GM19452 (cell line): ENCODE data around the gene RAI2.
A peak's percentile ranks its signal among the peaks of the same experiment; 100 is the strongest.
"Not testable (repeated sequence)": the region's sequence is repeated elsewhere in the genome, so short reads cannot be mapped to it uniquely, and the experiment has no call there.

ENCODE experiments used
- ATAC-seq: cut with Tn5 transposase; IDR thresholded peaks from one replicate; pipeline ENCODE4 v1.9.1; 2021; ENCODE audit not compliant: unreplicated experiment

The RAI2 gene

DNA sequence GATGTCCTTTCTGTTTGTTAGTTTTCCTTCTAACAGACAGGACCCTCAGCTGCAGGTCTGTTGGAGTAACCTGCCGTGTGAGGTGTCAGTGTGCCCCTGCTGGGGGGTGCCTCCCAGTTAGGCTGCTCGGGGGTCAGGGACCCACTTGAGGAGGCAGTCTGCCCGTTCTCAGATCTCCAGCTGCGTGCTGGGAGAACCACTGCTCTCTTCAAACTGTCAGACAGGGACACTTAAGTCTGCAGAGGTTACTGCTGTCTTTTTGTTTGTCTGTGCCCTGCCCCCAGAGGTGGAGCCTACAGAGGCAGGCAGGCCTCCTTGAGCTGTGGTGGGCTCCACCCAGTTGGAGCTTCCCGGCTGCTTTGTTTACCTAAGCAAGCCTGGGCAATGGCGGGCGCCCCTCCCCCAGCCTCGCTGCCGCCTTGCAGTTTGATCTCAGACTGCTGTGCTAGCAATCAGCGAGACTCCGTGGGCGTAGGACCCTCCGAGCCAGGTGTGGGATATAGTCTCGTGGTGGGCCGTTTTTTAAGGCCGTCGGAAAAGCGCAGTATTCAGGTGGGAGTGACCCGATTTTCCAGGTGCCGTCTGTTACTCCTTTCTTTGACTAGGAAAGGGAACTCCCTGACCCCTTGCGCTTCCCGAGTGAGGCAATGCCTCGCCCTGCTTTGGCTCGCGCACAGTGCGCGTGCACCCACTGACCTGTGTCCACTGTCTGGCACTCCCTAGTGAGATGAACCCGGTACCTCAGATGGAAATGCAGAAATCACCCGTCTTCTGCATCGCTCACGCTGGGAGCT lies 74.3 kb downstream of the RAI2 start:
- ATAC-seq = not testable (repeated sequence)

DNA sequence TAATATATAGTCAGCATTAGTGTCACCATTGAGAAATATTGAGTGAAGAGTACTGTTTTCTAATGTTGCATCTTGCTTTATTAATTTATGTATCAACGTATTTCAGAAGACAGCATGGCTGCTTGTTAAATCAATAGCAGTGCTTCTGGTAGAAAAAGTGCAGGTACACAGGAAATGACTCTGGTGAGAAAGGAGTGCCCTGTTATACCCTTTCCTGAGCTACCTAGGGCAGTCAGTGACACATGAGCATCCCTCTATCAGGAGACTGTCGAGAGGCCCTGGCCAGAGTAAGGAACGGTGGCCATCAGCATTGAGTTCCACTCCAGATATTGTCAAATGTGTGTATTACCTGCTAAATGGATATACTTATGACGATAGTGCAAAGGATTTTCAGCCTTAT lies 81.7 kb downstream of the RAI2 start:
- ATAC-seq = no peak

DNA sequence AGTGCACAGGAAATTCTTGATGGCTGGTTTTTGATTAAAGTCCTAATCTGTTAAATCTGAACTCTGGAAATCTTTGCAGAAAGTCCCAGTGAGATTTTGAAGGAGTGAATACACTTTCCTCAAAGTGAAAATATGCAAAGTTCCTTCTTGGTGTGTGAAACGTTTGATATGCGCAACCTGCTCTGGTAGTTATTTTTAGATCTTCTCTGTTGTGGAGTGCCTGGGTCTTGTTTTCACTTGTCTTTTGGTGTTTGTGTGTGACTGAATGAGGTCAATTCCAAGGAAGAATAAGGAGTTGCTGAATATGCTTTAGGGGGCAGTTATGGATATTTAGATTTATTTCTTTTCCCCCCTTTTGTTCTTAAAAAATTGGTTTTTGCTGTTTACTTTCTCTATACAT lies 82.1 kb downstream of the RAI2 start:
- no peak for ATAC-seq

DNA sequence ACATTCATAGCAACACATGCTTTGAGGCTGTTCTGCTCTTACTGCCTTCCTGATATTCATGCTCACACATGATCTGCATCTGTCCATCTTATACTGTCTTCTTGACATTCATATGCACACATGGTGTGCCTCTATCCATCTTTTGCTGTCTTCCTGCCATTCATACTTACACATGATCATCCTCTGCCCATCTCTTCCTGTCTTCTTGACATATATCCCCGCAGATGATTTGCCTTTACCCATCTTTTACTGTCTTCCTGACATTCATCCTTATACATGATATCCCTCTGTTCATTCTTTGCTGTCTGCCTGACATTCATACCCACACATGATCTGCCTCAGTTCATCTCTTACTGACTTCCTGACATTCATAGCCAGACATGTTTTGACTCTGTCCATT lies 87.0 kb downstream of the RAI2 start:
- no peak for ATAC-seq

DNA sequence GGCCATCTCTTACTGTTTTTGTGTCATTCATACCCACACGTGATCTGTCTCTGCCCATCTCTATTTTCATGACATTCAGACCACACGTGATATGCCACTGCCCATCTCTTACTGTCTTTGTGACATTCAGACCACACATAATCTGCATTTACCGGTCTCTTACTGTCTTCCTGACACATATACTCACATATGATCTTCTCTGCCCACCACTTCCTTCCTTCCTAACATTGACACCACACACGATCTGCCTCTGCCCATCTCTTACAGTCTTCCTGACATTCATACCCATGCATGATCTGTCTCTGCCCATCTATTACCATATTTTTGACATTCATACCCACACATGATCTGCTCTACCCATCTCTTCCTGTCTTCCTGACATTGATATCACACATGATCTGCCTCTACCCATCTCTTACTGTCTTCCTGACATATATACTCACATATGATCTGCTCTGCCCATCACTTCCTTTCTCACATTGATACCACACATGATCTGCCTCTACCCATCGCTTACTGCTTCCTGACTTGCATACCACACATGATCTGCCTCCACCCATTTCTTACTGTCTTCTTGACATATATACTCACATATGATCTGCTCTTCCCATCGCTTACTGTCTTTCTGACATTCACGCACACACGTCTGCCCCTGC lies 87.7 kb downstream of the RAI2 start:
- no peak for ATAC-seq

GRCh38 chrX:17769701-17770269 lies 91.3 kb downstream of the RAI2 start:
- no peak for ATAC-seq

DNA sequence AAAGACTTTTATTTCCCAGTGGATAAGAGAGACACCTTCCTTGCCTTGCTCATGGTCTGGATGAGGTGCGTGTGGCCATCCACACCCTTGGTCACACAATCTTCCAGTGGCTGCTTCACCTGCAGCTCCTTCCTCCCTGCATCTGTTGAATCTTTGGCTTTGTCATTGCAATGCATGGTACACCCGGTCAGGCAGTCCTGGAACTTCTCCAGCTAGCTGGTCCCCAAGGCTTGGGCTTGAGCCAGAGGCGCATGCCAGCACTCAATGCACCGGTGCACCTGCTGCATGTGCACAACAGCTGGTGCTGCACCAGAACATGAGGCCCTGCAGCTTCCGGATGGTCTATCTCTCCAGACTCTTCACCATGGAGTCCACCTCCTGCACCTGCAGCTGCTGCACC lies 92.1 kb downstream of the RAI2 start:
- no peak for ATAC-seq

DNA sequence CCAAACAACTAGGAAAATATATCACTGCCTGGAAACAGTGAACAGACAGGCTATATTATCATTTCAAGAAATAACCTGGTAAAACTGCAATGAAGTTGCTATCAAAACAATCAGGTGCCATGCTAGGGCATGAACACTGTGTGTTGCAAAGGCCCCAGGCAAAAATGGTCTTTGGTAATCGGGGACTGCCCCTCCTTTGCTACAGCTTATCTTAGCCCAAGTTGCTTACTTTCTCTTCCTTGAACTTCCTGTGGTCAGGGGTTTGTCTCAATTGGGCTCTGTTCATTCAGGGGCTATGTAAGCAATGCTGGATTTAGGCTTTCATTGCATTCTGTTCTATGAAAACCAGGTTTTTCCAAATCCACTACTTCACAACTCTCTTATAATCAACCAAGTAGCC lies 93.4 kb downstream of the RAI2 start:
- ATAC-seq = no peak

- ATAC-seq = no peak
Observed at GRCh38 chrX:17759990-17760389, 101.1 kb downstream of the RAI2 start.

DNA sequence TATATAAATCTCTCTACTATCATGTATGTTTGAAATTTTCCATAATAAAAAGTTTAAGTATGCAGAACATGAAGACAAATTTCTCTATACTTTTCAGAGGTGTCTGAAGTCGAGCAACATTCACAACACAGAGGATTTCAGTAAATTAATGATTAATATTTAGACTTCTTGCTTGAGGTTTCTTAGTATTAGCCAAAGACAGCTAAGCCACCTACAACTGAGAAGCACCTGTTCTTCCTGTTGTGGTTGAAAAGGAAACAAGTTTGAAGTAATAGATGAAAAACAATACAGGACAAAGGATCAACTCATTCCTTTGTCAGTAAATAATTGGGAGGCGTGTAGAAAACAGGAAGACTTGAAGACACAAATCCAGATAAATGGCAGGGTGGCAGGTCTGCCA lies 102.7 kb downstream of the RAI2 start:
- peak; percentile 96 for ATAC-seq

GRCh38 chrX:17750436-17750835 lies 110.7 kb downstream of the RAI2 start:
- ATAC-seq = no peak
